NCI-H345 (cell line): Measurements from ENCODE around the gene SEMA4C.
A peak's percentile ranks its signal among the peaks of the same experiment; 100 is the strongest.

Source experiments
- DNase-seq: peaks from one replicate; lab custom pipeline; 2025; lab: John Stamatoyannopoulos, UW

SEMA4C gene

DNA sequence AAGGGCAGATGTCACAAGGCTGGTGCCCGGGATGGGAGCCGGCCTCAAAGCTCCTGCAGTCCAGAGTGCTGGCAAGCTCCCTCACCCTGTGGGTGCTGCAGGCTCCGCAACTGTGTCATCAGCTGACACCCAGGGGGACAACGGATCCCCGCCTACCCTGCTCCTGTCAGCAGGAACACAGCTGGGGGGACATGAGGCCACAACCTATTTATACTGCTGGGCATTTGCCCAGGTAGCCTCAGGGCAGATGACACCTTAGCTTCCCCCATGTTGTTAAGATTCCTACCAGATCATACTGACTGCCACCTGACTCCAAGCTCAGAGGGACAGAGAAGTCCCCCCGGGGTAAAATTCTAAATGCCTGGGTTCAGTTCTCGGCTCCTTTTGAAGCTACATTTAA, 27.3 kb downstream of the SEMA4C start:
- DNase-seq = no peak

DNA sequence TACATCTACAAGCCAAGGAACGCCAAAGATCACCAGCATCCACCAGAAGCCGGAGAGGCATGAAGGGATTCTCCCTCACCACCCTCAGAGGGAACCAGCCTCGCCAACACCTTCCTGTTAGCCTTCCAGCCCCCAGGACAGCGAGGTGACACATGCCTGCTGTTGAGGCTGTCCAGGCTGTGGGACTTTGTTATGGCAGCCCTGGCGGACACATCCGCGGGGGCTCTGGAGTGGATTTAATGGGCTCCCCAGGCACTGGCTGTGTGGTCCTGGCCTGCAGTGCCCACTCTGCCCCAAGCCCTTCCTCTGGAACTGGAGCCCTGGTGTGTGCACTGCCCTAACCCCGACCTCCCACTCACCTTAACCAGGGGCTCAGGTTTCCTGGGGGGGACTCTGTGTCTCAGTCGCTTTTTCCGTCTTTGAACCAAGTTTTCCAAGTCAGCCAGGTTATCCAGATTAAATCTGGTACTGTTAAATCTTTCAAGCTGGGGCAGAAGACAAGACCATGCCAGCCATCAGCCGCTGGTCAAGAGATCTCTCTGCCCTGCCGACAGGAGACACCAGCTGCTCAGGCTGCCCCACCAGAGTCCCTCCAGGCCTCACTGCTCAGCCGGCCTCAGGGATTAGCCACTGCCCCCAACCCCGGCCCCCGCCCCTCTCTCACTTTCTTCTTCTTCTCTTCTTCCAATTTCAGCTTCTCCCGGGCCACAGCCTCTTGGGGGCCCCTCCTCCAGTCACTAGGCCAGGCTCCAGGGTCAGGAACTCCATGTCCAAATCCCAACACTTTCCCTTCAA, 28.0 kb downstream of the SEMA4C start:
- no peak for DNase-seq

DNA sequence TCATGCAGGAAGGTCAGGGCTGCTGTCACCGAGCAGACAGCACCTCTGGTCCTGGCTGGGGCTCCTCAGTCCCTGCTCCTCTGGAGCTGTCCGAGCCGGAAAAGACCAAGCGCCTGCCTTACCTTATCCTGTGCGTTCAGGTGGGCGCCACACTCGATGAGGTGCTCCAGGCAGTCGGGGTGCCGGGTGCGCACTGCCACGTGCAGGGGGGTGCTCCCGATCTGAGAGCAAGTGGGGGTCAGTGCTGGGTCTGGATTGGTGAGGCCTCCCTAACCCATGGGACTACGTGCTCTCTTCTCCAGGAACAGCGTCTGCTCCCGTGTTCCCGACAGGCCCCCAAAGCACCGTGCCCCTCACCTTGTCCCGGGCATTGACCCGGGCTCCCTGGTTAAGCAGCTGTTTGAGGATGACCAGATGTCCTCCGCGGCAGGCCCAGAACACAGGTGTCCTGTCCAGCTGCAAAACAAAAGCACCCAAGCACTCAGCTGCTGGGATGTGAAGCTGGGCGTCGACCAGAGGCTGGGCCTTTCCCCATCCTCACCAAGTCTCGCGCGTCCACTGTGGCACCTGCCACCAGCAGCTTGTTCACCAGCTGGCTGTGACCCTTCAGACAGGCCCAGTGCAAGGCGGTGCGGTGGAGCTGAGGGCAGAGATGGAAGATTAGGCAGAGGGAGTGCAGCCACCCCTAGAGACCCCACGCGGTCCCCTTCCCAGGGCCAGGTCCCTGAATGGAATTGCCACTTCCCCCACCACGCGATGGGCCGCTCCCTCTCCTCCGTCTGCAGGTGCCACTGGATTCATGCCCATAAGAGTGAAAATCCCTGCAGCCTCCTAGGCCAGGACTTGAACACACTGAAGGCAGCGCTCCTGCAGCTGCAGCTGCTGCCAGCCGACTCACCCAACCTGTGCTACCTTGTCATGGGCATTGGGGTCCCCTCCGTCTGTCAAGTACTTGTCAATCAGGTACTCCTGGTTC, 29.7 kb downstream of the SEMA4C start:
- no peak for DNase-seq

DNA sequence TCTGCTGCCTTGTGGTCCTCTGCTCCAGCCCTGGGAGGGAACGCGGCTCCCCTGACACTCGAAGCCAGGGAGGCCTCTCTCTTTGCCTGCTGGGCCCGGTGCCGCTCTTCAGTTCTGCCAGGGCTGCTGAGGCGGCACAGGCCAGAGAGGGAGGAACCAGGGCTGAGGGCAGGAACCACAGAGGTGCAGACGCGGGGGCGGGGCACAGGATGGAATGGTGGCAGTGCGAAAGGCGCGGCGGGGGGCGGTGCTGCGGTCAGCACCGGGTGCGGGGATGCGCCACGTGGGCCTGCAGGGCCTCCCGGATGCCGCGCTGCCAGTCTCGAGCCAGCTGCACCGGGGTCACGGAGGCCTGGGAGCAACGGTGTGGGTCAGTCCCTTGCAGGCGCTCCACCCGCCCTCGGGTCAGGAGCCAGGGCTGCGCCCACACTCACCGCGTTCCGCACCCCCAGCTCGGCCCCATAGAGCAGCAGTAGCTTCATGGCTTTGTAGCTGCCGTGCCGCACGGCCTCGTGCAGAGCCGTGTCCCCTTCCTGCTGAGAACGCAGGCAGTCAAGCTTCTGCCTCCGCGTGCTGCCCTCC, 30.5 kb downstream of the SEMA4C start:
- no peak for DNase-seq

DNA sequence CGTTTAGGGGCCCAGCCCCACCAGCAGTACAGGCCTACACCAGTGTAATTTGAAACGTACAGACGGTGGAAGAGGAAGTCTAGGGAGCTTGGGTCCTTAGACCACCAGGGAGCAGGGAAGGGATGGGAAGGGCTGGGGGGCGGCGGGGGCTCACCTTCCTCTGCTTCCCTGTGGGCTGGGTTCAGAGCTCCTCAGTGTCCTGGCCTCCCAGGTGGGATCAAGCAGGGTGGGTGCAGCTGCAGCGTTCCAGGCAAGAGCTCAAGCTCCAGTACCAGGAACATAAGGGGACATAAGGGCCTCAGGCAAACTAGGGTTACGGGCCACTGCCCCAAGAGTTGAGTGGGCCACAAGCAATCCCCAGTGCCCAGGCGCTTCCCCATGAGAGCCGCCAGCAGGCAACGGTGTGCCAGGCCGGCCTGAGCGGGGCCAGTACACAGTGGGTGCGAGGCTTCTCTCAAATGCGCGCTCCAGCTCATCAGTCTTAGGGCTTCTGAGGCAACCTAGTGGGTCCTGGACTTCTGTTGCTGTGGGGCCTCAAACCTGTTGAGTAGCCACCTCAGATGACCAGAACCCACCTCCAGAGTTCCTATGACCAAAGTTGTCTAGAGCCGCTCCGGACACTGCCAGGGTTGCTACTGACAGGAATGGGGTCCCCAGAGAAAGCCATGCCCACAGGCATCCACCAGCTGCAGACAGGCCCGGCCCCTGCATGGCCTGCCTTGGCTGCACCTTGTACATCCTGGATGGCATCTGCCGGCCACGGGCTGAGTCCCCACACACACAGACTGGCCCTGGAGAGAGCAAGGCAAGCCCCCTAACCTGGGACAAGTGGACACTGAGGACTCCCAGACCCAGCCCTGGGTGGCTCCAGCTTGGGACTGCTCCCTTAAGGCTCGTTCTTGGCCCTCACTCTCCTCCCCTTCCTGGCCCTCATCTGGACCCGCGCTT, 31.3 kb downstream of the SEMA4C start:
- no peak for DNase-seq

DNA sequence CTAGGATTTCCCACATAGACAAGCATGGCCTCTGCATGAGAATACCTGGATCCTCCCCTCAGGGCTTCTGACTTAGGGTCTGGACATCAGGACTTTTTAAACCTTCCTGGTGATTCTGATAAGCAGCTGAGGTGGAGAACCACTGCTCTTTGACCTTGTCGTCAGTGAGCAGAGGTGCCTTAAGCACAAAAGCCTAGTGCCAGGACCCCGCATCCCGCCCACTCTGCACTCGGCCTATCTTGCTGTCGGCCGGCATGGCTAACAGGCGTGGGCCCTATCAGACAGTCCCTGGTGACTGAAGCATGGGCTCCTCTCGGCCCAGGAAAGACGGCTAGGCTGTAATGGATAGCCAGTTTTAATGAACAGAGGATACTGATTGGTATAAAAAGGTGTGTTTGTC, 32.3 kb downstream of the SEMA4C start:
- no peak for DNase-seq

DNA sequence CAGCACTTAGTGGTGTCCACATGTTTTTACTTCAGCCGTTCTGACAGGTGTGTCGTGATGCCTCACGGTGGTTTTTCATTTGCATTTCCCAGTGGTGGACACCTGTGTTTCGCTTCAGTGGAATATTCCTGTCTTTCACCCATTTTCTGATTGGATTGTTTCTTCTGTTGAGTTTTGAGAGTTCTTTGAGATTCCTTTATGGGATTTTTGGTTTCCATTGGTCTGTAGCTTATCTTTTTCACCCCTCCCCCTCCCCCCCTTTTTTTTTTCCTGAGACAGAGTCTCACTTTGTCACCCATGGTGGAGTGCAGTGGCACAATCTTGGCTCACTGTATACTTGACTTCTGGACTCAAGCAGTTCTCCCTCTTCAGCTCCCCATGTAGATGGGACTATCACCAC, 34.0 kb downstream of the SEMA4C start:
- DNase-seq = no peak

DNA sequence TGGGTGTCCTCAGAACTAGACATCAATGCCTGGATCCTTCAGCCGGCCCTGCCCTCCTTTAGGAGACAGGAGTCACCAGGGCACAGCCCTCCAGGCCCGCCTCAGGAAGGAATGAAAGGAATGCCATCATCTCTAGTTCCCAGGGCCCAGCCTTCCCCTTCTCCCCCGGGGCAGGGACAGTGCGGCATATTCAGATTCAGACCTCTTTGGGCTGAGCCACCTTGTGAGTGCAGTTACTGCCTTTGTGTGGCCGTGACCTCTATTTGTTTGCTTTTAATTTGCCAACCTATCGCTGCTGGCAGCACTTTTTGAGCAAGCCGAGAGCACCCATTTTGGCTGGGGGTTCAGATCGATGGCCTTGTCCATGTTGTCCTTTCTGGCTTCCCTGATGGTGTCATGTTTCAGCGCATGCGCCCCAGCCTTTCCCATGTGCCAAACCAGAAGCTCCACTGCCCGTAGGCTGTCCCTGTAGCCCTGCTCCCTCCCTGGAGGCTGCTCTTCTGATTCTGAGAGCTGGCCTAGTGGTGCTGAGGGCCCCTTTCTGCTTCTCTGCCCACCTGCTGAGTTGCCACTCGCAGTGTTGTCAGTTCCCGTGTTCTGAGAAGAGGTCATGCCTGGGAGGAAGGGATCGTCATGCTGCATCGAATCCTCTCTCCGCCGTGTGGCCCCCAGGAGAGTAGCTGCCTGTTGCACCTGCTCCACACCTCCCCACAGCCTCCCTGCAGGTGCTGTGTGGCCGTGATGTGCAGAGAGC, 36.9 kb downstream of the SEMA4C start:
- DNase-seq = peak; percentile 97

DNA sequence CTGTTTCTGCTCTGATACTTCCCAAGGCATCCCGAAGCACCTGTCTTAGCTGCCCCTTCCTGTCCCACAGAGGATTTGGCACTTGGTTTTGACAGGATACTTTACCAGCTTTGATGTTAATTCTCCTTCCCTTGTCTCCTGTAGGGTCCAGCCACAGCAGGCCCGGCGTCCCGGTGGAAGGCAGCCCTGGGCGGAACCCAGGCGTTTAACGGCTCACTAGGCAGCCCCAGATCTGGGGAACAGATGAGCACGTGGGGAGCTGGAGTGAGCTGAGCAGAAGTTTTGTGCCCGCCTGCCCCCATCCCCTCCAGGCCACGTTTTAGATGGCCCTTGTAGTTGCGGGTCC, 37.5 kb downstream of the SEMA4C start:
- DNase-seq = no peak

DNA sequence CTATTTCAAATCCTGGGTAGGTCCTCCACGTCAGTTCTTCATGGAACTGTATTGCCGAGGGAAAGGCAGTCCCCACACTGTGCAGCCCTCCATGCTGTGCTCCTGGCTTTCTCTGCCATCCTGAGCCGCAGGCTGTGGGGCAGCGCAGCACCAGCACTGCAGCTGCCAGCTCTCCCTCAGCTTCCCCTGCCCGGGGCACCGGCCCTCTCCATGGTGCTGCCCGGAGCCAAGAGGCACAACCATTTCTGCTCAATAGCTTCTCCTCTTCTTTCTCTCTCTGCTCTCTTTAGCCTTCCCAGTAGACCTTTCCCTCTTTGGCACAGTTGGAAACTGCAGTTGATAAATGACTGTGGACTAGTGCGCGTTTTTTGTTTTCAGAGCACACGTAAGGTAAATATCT, 38.2 kb downstream of the SEMA4C start:
- DNase-seq = no peak

DNA sequence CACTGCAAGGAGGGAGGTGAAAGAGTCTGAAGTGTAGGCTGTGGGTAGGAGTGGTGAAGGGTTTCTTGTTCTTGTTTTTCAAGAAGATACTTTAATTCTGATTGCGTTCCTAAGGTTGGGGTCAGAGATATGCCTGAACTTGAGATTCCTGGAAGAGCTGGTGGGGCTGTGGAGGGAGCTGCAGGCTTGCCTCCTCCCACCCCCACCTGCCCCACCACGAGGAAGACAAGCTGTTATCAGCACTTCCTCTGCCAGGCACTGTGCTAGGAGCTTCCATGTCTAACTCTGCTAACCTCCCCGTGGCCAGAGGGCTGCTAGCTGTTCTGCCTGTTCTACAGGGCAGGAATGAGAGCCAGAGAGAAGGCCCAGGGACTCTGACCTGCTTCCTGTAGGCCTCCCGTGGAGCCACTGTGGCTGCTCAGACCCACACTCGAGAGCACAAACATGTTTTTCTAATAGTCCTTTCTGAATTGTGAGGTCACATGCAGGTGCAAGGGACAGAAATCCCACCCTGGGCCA, 39.8 kb downstream of the SEMA4C start:
- DNase-seq = no peak

DNA sequence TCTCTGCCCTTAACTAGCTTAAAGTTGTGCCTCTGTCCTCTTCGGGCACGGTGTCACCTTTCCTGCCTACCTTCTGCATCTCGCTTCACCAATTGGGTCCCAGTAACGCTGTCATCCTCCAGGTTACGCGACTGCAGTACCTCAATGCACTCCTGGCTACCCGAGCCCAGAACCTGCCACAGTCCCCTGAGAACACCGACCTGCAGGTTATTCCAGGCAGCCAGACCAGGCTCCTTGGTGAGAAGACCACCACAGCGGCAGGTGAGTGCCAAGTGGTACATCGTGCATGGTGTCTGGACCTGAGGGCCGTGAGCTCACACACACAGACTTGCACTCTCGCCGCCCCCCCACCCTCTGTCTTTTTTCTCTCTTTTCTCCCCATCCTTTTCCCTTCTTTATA, 41.0 kb downstream of the SEMA4C start:
- DNase-seq = no peak

DNA sequence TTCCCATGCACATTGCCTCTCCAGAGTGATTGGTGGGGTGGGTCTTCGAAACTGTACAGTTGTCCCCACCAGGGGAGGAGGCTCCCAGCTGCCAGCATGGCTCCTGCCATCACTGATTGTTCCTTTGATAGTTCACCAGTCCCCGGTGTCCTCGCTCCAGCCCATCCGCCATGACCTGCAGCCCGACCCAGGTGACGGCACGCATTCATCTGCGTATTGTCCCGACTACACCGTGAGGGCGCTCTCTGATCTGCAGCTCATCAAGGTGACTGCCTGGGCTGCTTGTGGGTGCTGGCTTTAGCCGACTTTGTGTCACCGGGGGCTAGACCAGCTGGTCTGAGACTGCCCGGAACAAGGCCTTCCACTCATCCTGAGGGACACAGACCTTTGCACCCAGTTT, 41.4 kb downstream of the SEMA4C start:
- no peak for DNase-seq

DNA sequence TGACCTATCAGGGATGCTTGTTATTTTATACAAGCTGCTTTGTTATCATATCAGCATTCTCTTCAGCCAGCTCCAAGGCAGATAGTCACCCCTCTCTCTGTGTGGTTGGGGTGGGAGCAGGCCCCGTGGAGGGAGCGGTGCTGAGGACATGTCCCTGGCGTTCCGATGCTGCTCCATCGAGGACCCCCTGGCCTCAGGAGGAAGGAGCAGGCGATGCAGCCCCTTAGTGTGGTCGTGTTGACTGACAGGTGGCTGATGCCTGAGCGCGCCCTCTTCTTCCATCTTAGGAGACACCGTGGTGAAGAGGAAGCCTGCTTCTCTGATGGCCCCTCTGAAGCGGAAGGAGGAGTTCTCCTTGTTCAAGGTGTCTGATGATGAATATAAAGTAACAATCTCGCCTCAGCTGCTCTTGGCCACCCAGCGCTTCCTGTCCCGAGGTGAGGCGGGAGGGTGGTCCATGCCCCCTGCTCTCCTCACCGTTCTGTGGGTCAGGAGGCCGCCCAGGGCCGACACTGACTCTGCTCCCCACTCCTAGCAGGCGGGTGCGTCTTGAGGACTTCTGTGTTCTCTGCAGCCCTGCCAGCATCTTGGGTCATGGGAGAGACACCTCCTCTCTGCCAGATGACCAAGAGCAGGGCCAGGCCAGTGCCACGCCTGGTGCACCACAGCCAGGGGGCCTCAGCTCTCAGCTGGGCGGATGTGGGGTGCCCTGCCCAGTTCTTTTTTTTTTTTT, 43.2 kb downstream of the SEMA4C start:
- no peak for DNase-seq

DNA sequence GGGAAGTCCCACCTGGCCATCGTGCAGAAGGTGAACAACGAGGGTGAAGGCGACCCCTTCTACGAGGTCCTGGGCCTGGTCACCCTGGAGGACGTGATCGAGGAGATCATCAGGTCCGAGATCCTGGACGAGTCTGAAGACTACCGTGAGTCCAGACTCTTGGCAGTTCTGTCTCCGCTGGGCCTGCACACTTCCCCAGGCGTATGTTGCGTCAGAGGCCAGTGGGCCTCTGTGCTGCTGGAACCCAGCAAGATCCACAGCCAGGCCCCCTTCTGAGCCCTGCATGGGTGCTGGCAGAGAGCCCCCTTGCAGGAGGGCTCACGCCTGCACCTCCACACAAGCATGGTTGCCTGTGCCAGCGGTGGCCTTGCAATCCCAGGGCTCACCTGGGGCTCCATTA, 44.8 kb downstream of the SEMA4C start:
- no peak for DNase-seq

DNA sequence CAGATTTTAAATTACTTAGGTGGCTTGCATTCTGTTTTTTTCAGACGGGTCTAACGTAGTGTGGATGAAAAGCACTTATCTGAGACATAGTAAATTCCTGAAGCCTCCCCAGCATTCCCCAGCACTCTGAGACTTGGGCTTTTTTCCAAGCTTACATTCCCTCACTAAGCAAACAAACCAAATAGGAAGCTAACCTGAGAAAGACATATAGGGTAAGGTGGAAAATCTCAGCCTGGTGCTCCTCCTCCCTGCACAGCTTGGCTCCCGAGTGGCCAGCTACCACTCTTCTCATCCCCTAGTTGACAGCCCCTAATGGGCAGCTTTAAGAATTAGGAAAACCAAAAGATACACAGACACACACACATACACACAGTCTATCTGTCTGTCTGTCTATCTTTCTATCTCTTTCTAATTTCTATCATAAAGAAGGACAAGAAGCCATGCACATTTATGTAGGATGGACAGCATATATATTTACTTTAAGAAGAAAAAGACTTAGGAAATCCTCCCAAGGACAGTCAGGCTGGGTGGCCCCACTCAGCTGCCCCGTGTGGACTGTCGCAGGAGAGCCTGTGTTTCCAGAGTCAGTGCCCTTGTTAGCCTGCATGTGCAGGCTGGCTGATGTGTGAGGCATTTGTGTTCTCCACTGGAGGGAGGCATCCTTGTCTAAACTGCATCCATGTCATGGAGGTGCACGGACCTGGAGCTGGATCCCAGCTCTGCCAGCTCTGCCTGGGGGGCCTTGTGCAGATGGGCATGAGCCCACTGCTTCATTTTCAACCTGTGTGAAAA, 45.6 kb downstream of the SEMA4C start:
- DNase-seq = no peak

DNA sequence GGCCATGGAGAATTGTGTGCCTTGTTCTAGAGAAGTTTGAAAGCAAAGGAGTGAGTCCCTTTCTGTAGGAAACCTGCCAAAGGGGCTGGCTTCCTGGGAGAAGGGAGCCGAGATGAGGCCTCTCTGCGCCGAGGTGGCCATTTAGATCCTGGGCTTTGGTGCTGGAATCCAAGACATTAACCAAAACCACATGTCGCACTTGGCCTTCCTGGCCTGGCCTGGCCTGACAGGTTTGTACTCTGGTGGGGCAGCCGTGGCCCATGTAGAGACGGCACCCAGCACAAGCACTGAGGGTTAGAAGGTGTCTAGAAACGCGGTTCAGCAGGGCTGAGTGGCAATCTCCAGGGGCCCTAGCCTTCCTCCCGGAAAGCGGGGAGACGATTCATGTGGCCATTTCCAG, 46.7 kb downstream of the SEMA4C start:
- no peak for DNase-seq

DNA sequence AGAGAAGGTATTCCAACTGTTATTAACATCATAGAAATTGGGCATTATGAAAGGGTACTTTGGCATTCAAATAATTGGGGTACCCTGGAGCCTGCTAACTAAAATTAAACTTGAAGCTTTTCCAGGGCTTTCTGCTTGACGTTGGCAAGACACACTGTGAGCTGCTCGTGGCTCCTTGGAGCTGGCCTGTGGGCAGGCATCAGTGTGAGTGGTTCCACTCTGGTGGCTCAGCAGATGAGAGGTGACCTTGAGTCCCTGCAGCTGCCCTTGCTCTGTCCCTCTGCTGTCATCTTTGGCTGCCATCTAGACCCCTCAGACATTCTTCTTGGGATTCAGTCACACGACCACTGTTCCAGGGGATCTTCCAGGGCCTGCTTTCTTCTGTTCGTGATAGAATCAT, 47.1 kb downstream of the SEMA4C start:
- DNase-seq = no peak

DNA sequence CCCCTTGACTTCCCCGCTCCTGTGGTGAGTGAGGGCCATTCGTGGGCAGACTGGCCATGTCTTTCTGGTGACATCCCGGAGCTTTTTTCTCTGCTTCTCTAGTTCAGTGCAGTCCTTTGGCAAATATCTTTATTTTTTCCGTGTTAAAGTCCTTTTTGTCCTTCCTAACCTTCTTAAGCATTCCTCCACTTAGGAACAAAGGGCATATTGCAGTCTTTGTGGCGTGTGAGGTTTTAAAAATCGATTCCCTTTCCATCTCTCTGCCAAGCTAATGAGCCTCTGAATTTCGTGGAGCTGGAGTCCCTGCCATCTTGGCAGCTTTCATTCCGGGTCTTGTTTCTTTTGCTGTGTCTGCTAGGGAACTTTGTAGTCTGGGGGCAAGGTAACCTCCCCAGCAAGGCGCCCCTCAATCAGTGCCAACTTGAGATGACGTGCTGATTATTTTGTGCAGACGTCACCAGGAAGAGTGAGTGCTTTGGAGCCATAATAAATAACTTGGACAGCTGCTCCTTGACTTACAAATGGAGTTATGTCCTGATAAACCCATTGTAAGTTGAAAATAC, 48.7 kb downstream of the SEMA4C start:
- no peak for DNase-seq
